Epithelial cell of esophagus (primary cell): ENCODE measurements around the gene TMEM250.

Experiments used
- DNase-seq: peaks from one replicate; pipeline ENCODE4 v3.0.0; 2010; ENCODE audit warnings: low read depth
- H3K4me3 ChIP-seq: 2 replicates; pipeline ENCODE4 v1.5.1; 2011; ENCODE audit warnings: mild to moderate bottlenecking, low read length, control low read depth
- CTCF ChIP-seq: IDR thresholded peaks from 2 replicates; pipeline ENCODE4 v1.5.1; 2011; ENCODE audit warnings: low read depth, mild to moderate bottlenecking, low read length, control low read depth, inconsistent platforms; ENCODE audit not compliant: insufficient read depth; ENCODE audit errors: missing control alignments

The TMEM250 gene

DNA sequence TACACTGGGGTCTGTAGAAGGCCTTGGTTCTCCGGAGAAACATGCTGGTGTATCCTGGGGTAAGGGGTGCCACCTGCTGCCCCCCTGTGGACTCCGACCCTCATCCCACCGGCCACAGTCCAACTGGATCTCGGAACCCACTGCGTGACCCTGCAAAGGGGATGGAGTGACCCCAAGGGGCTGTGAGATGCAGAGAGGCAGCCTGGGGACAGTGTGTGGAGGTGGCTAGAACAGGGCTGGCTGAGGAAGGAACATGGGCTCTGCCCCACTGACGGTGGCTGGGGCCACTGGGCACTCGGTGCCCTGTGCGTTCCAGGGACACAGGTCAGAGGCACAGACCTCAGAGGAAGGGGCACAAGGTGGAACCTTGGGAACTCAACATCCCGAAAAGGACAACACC, 25.9 kb downstream of the TMEM250 start:
- no peak for TF ChIP-seq CTCF
- H3K4me3 ChIP-seq = no peak overlapping the region
- no peak for DNase-seq

GRCh38 chr9:136092353-136092650, 26.4 kb downstream of the TMEM250 start:
- DNase-seq = no peak
- no peak overlapping the region for H3K4me3 ChIP-seq
- no peak for TF ChIP-seq CTCF

- DNase-seq = peak; percentile 45
- no peak for TF ChIP-seq CTCF
- H3K4me3 ChIP-seq = no peak overlapping the region
Measured at GRCh38 chr9:136091582-136092352, 26.9 kb downstream of the TMEM250 start.

DNA sequence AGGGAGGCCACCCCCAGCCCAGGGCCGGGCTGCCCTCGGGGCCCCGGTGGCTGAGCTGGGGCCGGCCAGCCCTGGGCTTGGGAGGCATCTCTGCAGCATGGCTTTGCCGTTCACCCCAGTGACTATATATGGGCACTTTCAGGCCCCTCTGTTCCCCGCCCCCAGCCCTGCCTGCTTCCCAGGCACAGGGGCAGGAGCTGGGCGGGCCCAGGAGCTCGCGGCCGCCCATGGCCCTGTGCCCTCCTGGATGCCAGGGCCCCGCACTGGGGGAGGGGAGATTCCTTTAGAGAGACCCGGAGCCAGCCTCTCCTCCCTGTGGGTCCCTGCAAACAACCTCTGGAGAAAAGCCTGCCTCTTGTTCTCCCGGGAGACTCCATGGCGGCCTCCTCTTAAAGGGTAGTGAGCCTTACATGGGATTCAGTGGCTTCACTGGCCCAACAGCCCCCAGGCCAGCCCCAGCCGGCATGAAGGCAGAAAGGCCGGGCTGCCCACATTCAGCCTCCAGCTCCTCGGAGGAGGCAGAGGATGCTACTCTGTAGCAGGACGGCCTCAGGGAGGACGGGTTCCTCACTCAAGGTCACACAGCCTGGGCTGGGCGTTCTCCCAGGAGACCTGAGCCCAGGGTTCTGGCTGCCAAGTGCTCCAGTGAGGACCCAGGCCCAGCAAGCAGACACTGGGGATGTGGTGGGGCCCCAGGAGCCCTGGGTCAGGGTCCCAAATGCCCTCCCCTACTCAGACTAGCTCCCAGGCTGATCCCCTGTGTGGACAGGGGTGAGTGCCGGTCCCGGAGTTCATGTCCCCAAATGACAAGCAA, 27.7 kb downstream of the TMEM250 start:
- TF ChIP-seq CTCF = no peak
- no peak overlapping the region for H3K4me3 ChIP-seq
- no peak for DNase-seq

- TF ChIP-seq CTCF = no peak
- no peak overlapping the region for H3K4me3 ChIP-seq
- no peak for DNase-seq
Measured at GRCh38 chr9:136090056-136090735, 28.5 kb downstream of the TMEM250 start.

DNA sequence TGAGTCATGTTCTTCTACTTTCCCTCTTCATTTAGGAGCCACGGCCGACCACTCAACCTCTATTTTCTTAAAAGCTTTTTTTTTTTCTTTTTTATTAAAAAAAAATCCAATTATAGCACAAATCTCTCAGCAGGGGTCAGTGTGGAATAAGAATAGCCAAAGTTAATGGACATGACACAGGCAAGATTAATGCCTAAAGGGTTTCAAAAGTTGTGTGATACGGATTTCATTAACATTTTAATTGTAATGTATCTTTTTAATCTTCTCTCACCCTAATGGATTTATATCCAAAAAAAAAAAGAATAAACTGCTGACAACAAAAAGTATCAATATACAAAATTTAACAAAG, 29.0 kb downstream of the TMEM250 start:
- peak; percentile 28 for TF ChIP-seq CTCF
- DNase-seq = no peak
- H3K4me3 ChIP-seq = no peak overlapping the region
